HG03432 (cell line): ENCODE results near the gene NKIRAS2.
A peak's percentile ranks its signal among the peaks of the same experiment; 100 is the strongest.

Experiments used
- ATAC-seq: cut with Tn5 transposase; IDR thresholded peaks from one replicate; pipeline ENCODE4 v1.9.1; 2021; ENCODE audit warnings: mild to moderate bottlenecking, moderate library complexity; ENCODE audit not compliant: unreplicated experiment

The NKIRAS2 gene

DNA sequence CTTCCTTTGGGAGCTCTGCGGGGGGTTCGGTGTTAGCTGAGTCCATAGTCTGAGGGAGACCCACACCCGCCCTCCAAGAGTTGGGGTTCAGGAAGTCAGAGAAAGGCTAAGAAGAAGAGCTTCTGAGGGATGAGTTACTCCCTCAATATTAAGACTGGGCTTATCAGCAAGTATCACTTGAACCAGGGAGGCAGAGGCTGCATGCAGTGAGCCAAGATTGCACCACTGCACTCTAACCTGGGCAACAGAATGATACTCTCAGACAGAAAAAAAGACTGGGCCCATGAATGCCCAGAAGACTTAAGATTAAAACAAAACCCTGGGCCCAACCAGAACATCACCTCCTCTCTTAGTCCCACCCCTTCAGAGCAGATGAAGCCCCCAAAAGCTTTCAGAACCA, 6.0 kb downstream of the NKIRAS2 start:
- no peak for ATAC-seq

DNA sequence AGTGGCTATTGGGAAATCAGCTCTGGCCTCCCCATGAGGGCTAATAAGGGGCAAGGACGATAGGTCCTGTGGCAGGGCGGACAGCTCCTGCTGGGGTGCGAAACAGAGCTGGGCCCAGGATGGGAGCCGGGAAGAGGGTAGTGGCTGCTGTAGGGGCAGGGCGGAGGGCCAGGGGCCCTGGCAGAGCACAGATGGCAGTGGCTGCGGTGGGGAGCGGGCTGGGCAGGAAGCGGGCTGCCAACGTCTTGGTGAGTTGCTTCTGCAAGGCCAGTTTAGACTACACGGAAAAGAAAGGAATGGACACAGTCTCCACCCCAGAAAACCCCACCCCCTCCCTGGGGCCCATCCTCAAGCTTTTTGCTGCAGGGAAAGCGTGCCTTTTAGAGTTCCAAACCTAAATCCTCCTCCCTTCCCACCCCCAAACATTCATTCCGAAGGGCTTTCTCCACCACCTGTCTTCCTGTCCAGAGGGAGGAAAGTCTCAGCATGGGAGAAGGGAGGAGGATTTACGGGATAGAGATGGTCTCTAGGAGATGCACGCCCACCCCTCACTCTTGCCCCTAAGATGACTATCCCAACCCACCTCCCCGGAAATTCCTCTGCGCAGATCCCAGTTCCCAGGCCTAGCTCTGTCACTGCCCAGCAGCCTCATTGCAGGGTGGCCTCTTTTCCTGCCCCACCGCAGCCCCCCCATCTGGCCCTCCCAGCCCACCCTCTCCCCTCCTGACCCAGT, 7.1 kb downstream of the NKIRAS2 start:
- no peak for ATAC-seq

DNA sequence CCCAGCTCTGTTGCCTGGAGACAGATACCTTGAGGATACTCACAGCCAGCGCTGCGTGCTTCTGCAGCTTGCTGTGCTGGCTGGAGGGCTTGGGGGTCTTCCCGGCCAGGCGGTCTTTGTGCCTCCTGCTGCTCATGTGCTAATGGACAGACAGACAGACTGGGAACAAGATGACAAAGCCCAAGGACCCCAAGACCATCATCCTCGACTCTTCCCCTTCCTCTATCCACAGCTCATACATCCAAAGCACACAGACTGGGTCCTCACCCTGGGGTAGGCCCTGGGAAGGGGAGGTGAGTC, 7.7 kb downstream of the NKIRAS2 start:
- no peak for ATAC-seq

DNA sequence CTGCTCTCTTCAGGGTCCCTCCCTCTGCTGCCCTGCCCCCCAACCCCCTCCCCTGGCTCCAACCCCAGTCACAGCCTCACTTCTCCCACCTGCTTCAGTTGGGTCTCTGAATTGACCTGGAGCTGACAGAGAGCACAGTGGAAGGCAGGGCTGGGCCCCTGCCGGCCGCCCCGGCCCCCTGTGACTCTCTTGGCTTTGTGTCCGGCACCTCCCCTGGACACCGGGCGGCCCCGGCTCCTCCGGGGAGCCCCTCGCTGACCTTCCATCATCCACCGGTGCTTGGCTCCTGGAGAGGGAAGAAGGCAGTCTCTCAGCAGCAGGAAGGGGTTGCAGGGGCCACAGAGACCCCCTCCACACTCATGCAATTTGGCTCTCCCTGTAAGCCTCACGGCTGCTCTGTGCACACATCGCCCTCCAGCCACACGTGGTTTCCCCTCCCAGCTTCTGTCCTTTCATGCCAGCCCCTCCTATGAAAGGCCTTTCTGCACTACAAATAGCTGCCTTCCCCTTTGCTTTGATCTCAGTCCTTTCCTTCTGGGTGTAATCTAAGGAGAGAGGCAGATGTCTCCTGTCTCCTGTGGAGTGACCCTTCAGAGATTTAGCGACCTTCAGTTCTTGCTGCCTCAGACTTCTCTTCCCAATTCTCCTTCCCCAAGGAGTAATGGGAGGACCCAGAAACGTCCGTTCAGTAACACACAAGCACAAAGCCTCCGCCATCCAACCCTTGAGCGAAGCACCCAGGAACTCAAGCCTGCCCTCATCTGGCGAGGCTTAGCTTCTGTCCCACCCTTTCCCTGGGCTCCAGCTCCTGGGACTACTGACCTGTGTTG, 8.3 kb downstream of the NKIRAS2 start:
- no peak for ATAC-seq

DNA sequence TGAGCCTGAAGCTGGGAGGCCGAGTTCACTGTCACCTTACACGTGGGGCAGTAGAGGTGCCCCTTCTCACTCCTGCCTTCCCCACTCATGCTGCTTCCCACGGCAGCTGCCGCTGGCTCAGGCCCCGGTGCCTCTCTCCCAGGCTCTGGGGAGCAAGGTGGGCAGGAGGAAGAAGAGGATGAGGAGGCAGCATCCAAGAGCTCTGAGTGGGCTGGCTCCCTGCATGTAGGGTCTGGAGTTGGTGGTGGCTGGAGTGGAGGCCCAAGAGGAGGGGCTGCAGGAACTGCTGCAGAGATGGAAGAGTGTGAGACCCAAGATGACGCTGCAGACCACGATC, 8.9 kb downstream of the NKIRAS2 start:
- no peak for ATAC-seq

DNA sequence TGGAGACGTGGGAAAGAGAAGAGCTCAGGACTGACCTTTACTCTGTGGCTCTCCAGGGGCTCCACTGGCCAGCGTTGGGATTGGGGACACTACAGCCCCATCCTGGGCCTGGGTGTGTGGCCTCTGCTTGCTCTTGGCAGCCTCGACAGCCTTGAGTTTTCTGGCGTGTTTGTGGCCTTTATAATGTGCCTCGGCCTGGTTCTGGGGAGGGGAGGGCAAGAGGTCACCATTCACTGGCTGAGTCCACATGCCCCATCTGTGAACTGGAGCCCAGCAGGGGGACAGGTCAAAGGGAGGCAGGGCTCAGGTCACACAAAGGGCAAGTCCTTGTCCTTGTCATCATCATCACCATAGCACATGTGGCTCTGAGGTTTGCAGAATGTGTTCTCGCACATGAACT, 11.7 kb downstream of the NKIRAS2 start:
- ATAC-seq, result no peak

DNA sequence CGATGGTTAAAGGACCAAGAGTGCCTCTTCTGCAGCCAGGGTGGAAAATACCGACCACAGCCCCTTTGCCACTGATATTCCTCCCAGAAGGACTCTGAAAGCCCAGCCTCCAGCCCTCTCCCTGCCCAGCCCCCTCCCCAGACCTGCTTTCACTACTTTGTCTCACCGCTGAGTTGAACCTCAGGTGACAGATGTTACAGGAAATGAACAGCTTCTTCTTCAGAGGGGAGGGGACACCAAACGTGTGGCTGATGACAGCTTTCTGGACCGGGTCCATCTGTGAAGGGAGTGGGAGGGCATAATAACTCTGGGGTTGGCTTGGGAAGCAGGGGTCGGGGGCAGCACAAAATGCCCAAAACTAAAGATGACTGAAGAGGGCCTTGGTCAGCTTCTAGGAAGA, 14.2 kb downstream of the NKIRAS2 start:
- ATAC-seq, result no peak

DNA sequence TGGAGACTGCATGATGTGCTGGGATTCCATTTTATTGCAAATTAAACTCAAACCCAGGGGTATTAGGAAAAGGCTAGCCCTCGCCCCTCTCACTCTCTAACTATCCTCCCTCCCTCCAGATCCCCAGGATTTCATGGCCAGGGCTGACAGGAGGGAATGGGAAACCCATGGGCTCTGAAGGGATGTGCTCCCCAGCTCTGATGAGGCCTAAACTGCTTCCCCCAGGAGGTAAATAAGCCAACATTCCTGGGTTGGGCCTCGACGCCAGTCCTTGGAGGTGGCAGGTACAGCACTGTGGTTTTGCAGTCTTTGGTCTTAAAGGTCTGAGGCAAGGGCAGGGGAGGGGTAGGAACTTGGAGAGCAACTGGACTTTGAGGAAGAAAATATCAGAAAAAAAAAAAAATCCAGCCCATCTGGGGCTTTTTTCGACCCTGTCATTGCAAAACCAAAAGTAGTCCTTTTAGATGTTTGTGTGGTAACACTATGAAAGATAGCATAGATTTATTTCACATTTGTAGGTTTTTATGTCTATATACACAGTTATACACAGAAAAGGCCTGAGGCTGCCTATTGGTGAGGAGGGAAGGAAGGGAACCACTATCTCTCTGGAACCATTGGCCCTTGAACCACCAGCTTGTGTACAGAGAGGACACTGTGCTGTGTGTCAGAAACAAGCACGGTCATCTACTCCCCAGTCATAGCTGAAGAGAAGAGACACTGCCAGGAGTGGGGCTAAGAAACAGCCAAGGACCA, 18.5 kb downstream of the NKIRAS2 start:
- ATAC-seq, result no peak

DNA sequence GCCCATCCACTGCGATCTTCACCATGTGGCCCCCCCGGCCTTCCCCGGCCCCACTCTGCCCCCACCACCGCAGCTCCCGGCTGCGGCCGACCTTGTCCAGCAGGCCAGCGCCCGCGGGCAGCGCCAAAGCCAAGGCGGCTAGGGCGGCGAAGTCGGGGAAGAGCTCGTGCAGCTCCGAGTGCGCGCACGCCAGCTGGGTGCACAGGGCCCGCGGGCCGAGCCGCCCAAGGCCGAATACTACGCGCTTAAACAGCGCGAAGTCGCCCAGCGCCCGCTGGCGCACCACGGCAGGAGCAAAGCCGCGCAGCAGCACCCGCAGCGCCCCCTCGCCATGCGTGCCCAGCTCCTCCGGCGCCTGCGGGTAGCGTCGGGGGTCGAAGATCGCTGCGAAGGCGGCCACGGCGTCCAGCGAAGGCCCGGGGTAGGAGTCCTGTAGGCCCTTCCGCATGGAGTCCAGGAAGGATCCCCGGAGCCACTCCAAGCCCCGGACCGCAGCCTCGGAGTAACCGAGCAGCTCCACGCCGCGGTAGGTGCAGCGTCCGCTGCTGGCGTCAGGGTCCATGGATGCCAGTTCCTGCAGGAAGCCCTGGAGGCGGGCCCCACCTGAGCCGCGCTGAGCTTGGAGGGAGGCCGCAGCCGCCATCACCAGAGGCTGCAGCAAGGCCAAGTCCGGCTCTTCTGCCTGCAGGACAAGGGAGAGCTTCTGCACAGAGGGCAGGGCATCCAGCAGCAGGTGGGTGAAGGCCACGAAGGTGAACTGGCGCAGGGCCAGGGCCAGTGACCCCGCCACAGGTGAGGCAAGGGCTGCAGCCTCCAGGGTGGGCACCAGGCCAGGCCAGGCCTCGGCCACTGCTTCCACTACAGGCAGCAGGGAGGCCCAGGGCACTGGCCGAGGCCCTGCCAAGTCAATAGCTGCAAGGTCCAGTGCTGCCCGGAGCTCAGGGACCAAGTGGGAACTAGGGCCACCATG, 20.2 kb downstream of the NKIRAS2 start:
- ATAC-seq, result no peak

DNA sequence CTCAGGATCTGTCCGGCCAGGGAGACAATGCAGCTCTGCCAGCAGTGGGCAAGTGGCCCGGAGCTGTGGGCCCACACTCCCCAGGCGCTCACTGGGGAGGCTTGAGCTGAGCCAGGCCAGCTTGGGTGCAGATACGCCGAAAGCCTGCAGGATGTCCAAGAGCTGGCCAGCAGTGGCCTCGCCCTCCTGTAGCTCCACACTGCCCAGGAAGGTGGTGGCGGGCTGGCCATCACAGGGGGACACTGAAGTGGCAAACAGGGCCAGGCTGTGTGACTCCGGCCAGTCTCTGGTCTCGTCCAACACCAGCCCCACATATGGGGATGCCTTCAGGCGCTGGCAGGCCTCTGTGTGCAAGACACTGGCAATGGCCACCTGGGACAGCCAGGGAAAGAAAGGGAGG, 20.9 kb downstream of the NKIRAS2 start:
- ATAC-seq, result no peak

DNA sequence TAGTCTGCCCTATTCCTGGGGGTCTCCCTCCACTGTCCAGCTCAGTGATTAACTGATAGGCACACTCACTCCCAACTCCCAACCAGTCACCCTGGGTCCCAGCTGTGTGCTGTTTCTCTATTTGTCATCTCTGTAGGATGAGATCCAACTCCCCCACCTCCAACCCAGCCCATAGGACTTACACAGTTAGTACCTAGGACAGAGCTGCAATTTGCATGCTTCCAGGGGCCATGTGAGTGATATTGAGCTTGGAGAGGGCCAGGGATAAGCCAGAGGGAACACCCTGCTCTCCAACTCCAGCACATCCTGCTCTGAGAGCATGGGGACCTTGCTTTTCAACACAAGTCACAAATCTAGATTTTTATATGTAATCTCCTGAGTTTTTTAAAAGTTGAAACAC, 21.7 kb downstream of the NKIRAS2 start:
- ATAC-seq, result no peak

DNA sequence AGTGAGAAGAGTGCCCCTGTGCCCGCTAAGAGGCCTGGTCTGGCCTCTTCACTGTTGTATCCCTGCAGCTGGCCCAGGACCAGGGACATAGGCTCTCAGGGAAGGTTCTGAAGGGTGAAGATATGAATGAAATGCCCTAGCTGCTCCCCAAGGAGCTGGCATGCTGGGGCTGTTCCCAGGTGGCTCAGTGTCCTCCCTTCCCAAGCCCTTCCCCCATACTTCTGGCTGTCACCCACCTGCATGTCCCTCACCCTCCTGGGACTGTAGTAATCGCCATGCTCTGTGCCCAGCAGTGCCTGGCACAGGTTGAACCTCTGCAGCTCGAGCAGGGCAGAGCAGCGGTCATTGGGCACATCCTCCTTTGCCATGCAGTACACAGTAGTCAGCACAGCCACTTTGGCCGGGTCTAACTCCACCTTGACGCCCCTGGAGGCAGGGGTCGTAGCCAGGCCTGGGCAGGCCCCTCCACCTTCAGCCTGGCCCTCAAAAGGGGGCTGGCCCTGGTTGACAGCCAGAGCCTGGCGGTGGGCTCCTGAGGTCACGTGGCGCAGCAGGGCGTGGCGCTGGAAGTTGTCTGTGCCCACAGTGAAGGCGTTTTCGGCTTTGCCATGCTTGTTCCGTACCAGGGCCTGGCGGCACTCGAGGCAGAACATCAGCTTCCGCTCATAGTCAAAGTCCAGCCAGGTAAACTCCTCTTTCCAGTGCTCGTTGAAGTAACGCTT, 22.9 kb downstream of the NKIRAS2 start:
- no peak for ATAC-seq

DNA sequence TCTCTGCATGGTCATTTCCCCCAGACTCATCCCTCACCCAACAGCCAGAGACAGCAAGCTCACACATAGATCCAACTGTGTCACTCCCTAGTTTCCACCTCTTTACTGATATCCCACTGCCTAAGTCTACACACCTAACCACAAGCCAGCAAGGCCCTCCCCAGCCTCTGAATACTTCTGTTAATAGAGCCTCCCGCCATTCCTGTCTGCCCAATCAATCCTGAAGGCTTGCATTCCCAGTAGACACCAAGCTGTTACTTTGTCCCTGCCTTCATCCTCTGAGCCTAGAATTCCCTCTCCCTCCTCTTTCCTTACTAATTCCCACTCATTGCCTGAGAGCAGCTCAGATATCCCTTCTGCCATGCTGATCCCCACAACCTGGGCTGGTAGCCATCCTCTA, 25.8 kb downstream of the NKIRAS2 start:
- no peak for ATAC-seq

DNA sequence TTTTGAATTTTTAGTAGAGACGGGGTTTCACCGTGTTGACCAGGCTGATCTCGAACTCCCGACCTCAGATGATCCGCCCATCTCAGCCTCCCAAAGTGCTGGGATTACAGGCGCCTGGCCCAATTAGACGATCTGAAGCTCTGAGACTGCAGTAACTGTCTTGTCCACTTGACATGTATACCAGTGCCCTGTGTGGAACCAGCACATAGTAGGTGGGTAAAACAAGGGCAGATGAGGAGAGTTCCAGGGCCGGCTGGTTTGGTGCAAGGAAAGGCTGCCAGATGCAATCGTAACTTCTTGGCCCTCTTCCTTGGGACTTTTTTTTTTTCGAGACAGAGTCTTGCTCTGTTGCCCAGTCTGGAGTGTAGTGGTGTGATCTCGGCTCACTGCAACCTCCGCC, 27.5 kb downstream of the NKIRAS2 start:
- ATAC-seq, result no peak

DNA sequence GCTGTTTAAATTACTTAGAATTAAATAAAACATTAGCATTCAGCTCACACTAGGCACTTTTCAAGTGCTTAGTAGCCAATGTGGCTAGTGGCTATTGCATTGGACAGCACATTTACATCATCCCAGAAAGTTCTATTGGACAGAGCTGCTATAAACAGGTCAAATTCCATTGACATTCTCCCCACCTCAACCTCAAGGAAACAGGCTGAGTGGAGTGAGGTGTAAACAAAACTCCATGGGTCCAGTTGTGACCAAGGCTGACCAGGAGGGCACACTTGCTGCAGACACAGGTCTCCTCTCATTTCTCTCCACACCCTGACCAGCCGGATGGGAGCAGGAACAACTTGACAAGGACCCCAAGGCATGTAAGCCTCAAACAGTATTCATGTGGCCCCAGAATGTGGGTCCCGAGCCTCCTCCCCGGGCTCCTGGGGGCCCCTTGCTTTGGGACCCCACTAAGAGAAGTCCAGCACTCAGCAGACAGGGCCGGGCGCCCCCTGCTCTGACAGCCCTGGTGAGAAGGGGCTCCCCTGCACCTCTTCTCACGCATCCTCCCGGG, 30.0 kb downstream of the NKIRAS2 start:
- no peak for ATAC-seq

DNA sequence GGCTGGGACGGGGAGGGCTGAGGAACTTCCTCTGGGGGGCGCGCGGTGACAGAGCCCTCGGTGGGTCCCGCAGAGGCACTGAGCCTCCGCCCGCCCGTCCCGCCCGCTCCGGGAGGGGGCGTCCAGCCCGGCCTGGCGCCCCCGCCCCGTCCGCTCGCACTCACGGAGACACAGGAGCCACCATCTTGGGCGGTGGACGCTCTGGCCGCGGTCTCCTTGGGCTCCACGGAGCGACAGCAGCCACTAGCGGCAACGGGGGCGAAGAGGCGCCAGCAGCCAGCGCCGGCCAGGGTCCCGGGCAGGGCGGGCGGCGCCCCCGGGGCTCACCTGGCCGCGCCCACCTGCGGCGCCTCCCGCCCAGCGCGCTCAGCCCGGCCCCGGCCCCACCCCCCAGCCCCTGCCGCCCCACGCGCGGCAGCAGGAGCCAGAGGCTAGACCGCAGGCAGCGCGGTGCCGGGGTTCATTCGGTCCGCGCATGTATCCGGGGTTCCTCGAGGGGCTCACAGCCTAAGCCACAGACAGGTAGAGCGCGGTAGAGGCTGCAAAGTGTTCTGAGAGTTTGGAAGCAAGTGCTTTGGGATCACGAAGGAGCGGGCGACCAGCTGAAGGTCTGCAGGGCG, 30.6 kb downstream of the NKIRAS2 start, which contains the start of gene C17orf113:
Gene C17orf113, minus strand, starts transcription at position 209 of the 620 bp plus-strand sequence. CDS start 7,225 bp downstream, outside the sequence.
- peak; percentile 55 for ATAC-seq

DNA sequence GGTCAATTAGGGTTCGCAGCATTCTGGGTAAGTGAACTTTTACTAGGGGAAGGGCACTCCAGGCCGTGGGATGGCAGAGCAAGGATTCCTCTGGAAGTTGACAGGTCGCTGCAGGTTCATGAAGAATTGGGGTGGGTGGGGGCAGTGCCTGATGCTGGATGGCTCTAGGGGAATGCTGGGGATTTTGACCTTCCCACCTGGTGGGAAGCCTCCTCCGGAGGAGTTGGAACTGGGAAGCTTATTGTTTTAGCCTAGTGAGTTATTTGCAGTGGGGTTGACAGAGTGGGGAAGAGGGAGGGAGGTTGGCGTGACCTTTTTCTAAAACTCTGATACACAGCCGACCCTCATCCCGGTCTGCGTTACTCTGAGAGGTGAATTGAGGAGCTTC, 31.1 kb downstream of the NKIRAS2 start:
- no peak for ATAC-seq

DNA sequence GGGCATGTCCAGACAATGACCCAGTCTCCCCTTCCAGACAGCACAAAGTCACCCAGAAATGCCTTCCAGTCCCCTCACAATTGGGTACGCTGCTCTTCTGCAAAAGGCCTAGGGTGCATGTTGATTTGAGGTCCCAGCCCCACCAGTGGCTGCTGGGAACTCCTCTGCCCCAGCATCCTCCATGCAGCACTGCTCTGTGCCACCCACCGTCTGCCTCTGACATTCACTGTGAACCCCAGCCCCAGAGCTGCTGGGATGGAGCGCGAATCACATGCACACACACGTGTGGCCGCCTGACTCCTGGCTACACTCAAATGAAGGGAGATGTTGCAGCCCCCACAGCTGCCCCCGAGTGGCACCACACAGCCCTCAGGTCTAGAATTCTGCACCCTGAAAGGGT, 31.8 kb downstream of the NKIRAS2 start:
- ATAC-seq, result no peak

DNA sequence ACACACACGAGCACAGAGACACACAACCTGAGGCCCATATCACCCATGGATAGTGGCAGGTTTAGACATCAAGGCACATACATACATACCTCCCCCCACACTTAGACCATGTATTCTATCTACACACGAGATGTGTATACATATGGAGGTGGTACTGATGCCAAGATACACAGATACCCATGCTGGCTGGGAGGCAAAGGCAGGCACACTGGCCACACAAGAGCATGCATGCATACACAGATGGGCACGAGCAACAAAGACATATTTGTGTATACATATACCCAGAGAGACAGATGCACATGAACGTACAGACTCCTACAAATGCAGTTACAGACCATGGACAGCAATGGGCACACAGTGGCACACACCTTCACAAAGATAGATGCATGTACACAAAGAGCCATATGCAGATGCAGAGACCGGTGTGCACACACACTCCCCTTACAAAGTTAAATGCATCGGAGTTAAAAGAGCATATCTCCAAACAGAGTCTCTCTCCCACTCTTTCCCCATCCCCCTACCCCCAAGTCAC, 32.5 kb downstream of the NKIRAS2 start:
- ATAC-seq, result no peak
